GM19438 (cell line): ENCODE data around the gene NQO1.
A peak's percentile ranks its signal among the peaks of the same experiment; 100 is the strongest.
"Not testable (repeated sequence)": the region's sequence is repeated elsewhere in the genome, so short reads cannot be mapped to it uniquely, and the experiment has no call there.

Experiments
- ATAC-seq: cut with Tn5 transposase; IDR thresholded peaks from one replicate; pipeline ENCODE4 v1.9.1; 2021; ENCODE audit warnings: low read depth; ENCODE audit not compliant: unreplicated experiment

NQO1 gene

GRCh38 chr16:69726313-69727060 is at the start of gene NQO1:
NQO1 (minus strand) TSS chr16:69726560; CDS start chr16:69726439, 121 bp downstream.
- peak; percentile 99 for ATAC-seq

- ATAC-seq, result no peak
These were observed 49.2 kb upstream of the NQO1 start for GRCh38 chr16:69775563-69775962.

- no peak for ATAC-seq
These were observed 47.0 kb upstream of the NQO1 start for GRCh38 chr16:69773260-69773947.

- ATAC-seq, result no peak
These were observed 45.2 kb upstream of the NQO1 start for GRCh38 chr16:69771651-69771967.

GRCh38 chr16:69769404-69769803 is 43.0 kb upstream of the NQO1 start:
- ATAC-seq, result no peak

GRCh38 chr16:69768666-69769065 is 42.3 kb upstream of the NQO1 start:
- no peak for ATAC-seq

GRCh38 chr16:69767459-69768229 is 41.3 kb upstream of the NQO1 start:
- ATAC-seq, result no peak

- ATAC-seq, result no peak
These were observed 37.2 kb upstream of the NQO1 start for GRCh38 chr16:69763599-69763942.

- ATAC-seq, result peak; percentile 17
These were observed 36.6 kb upstream of the NQO1 start for GRCh38 chr16:69762814-69763598.

GRCh38 chr16:69761983-69762813 is 35.8 kb upstream of the NQO1 start, which contains the start of gene WWP2:
WWP2 (plus strand) TSS chr16:69762332; CDS start chr16:69787011, 24,679 bp downstream.
- peak; percentile 71 for ATAC-seq

- ATAC-seq, result not testable (repeated sequence)
These were observed 31.0 kb upstream of the NQO1 start for GRCh38 chr16:69757375-69757774.

GRCh38 chr16:69756705-69757104 is 30.3 kb upstream of the NQO1 start:
- no peak for ATAC-seq

- peak; percentile 94 for ATAC-seq
These were observed 28.3 kb upstream of the NQO1 start, which contains the start of gene NOB1 for GRCh38 chr16:69754469-69755310. NOB1 (minus strand) TSS chr16:69754926; CDS start chr16:69754910, 16 bp downstream.

GRCh38 chr16:69754143-69754468 is 27.7 kb upstream of the NQO1 start:
- no peak for ATAC-seq

GRCh38 chr16:69748694-69749345 is 22.5 kb upstream of the NQO1 start:
- no peak for ATAC-seq

GRCh38 chr16:69747115-69747514 is 20.8 kb upstream of the NQO1 start:
- no peak for ATAC-seq

GRCh38 chr16:69745959-69746358 is 19.6 kb upstream of the NQO1 start:
- no peak for ATAC-seq

- no peak for ATAC-seq
These were observed 18.9 kb upstream of the NQO1 start for GRCh38 chr16:69745232-69745612.
